ENCODE measurements around the gene IQSEC2.

Gene IQSEC2

GRCh38 chrX:53281321-53281822, at the start of gene IQSEC2:
TSS of gene IQSEC2 (minus strand) at chrX:53281584.
- DNase-seq: no peak

GRCh38 chrX:53330331-53330730, 48.9 kb upstream of the IQSEC2 start:
- DNase-seq: no peak

GRCh38 chrX:53324803-53325202, 43.4 kb upstream of the IQSEC2 start:
- DNase-seq: no peak

GRCh38 chrX:53324085-53324484, 42.7 kb upstream of the IQSEC2 start:
- no peak for DNase-seq

GRCh38 chrX:53323196-53323595, 41.8 kb upstream of the IQSEC2 start:
- no peak for DNase-seq

GRCh38 chrX:53321943-53322497, 40.6 kb upstream of the IQSEC2 start:
- DNase-seq: no peak

GRCh38 chrX:53321230-53321942, 40.0 kb upstream of the IQSEC2 start:
- no peak for DNase-seq

- DNase-seq: no peak
These were observed 39.3 kb upstream of the IQSEC2 start for GRCh38 chrX:53320543-53321229.

- DNase-seq: no peak
These were observed 38.5 kb upstream of the IQSEC2 start for GRCh38 chrX:53319614-53320542.

- no peak for DNase-seq
These were observed 37.5 kb upstream of the IQSEC2 start for GRCh38 chrX:53318766-53319353.

GRCh38 chrX:53317365-53318069, 36.1 kb upstream of the IQSEC2 start:
- peak; percentile 83 to 84 for DNase-seq

GRCh38 chrX:53316860-53317237, 35.5 kb upstream of the IQSEC2 start:
- no peak for DNase-seq

- no peak for DNase-seq
These were observed 34.9 kb upstream of the IQSEC2 start for GRCh38 chrX:53316111-53316859.

GRCh38 chrX:53313728-53314105, 32.3 kb upstream of the IQSEC2 start:
- DNase-seq: no peak

GRCh38 chrX:53312946-53313727, 31.8 kb upstream of the IQSEC2 start:
- peak; percentile 79 to 83 for DNase-seq

GRCh38 chrX:53309837-53310236, 28.5 kb upstream of the IQSEC2 start:
- DNase-seq: no peak

GRCh38 chrX:53308836-53309235, 27.5 kb upstream of the IQSEC2 start:
- DNase-seq: no peak

GRCh38 chrX:53305996-53306937, 24.9 kb upstream of the IQSEC2 start:
- no peak for DNase-seq

Measured in activated T-cell treated with anti-CD3 and anti-CD28 coated beads, Interleukin-2, amount 50 U/mL, for 48 hours (primary cell).